IPS-20b (cell line): Measurements from ENCODE around the gene NRXN2.

Experiments
- H3K27ac ChIP-seq: one replicate; pipeline ENCODE4 v1.5.1; 2013; ENCODE audit warnings: low read length
- H3K27me3 ChIP-seq: 2 replicates; pipeline ENCODE4 v1.6.1; 2013; ENCODE audit warnings: mild to moderate bottlenecking, low read length, inconsistent platforms; ENCODE audit not compliant: insufficient read depth
- H3K36me3 ChIP-seq: 2 replicates; pipeline ENCODE4 v1.6.1; 2013; ENCODE audit warnings: low read depth, mild to moderate bottlenecking, inconsistent platforms, low read length, moderate library complexity; ENCODE audit not compliant: insufficient read depth
- H3K4me1 ChIP-seq: 2 replicates; pipeline ENCODE4 v1.6.1; 2013; ENCODE audit warnings: mild to moderate bottlenecking, control low read depth, inconsistent platforms, low read length, moderate library complexity; ENCODE audit not compliant: insufficient read depth
- H3K4me3 ChIP-seq: 2 replicates; pipeline ENCODE4 v1.5.1; 2013; ENCODE audit warnings: mild to moderate bottlenecking, low read length, inconsistent platforms
- H3K9ac ChIP-seq: 2 replicates; pipeline ENCODE4 v1.6.1; 2013; ENCODE audit warnings: low read depth, mild to moderate bottlenecking, inconsistent platforms, low read length, moderate library complexity
- H3K9me3 ChIP-seq: 2 replicates; pipeline ENCODE4 v1.6.1; 2013; ENCODE audit warnings: mild to moderate bottlenecking, low read depth, low read length, inconsistent platforms; ENCODE audit not compliant: insufficient read depth

Gene NRXN2

GRCh38 chr11:64593156-64594105 lies 129.6 kb downstream of the NRXN2 start:
- no peak overlapping the region for H3K4me3 ChIP-seq

GRCh38 chr11:64592656-64593055 lies 130.3 kb downstream of the NRXN2 start:
- Histone ChIP-seq H3K9me3 (peaks cover 22% of the 10 kb centered on the region), H3K36me3 (no peaks in the 10 kb centered on the region), H3K27me3 (no peaks in the 10 kb centered on the region), H3K27ac (no peak overlapping the region), H3K4me3 (no peak overlapping the region), H3K4me1 (no peaks in the 10 kb centered on the region), H3K9ac (no peak overlapping the region)

More at GRCh38 chr11:64593156-64594105, 129.6 kb downstream of the NRXN2 start:
- H3K27ac ChIP-seq: no peak overlapping the region
- H3K9ac ChIP-seq: no peak overlapping the region
- no peaks in the 10 kb centered on the region for H3K36me3 ChIP-seq
- peaks cover 22% of the 10 kb centered on the region for H3K9me3 ChIP-seq
- no peaks in the 10 kb centered on the region for H3K27me3 ChIP-seq
- no peaks in the 10 kb centered on the region for H3K4me1 ChIP-seq

- Histone ChIP-seq H3K4me1 (no peaks in the 10 kb centered on the region), H3K27ac (no peak overlapping the region), H3K27me3 (no peaks in the 10 kb centered on the region), H3K4me3 (no peak overlapping the region), H3K9ac (no peak overlapping the region), H3K9me3 (peaks cover 22% of the 10 kb centered on the region), H3K36me3 (no peaks in the 10 kb centered on the region)
These were observed 130.8 kb downstream of the NRXN2 start for GRCh38 chr11:64592234-64592615.

- peaks cover 22% of the 10 kb centered on the region for H3K9me3 ChIP-seq
- no peaks in the 10 kb centered on the region for H3K36me3 ChIP-seq
- H3K4me1 ChIP-seq: no peaks in the 10 kb centered on the region
- no peak overlapping the region for H3K27ac ChIP-seq
- H3K27me3 ChIP-seq: no peaks in the 10 kb centered on the region; the same call in 1 of the 2 replicates
- no peak overlapping the region for H3K4me3 ChIP-seq
- H3K9ac ChIP-seq: no peak overlapping the region
These were observed 131.5 kb downstream of the NRXN2 start for GRCh38 chr11:64591257-64592233.

DNA sequence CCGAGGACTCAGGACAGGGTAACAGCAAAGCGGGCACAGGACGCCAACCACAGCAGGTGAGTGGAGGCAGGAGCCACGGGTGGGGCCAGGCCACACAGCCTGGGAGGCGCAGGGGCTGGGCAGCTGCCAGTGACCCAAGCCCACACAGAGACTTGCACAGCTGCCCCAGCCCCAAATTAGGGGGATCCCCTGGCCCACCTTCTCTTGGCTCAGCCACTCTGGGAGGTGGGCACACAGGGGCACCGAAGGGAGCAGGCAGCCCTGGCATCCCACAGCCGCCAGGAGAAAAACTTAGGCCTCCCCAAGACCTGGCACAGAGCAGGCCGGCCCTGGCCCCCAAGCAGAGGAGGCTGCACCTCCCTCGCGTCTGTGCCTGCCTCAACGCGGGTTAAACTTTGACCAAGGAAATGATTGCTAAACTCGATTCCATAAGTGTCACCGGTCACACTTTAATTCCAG lies 132.2 kb downstream of the NRXN2 start, which contains the start of gene SLC22A12:
TSS of gene SLC22A12 (plus strand) at position 458 of the 459 bp plus-strand sequence. CDS start 337 bp downstream, outside the sequence.
- Histone ChIP-seq H3K4me1 (no peaks in the 10 kb centered on the region), H3K9ac (no peak within 1 kb of the TSS), H3K4me3 (no peak within 1 kb of the TSS), H3K9me3 (peaks cover 17% of the 10 kb centered on the region), H3K36me3 (no peaks in the 10 kb centered on the region), H3K27me3 (no peaks in the 10 kb centered on the region; the same call in 1 of the 2 replicates), H3K27ac (no peak within 1 kb of the TSS)

DNA sequence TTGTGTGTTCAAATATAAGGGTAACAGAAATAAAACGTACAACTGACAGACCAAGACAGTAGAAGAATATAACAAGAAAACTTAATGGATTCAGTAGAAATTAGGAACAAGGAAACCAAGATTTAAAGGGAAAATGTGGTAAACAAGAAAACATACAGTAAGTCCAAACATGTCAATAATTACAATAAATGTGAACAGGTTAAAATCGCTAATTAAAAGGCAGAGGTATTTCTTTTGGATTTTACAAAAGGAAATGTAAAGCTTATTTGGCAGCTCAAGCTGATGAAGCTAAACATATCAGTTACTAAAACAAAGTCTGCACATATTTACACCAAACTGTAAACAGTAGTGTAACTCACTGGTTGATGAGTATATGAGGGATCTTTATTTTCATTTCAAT lies 134.3 kb downstream of the NRXN2 start:
- no peaks in the 10 kb centered on the region; the same call in 1 of the 2 replicates for H3K27me3 ChIP-seq
- no peak overlapping the region for H3K27ac ChIP-seq

DNA sequence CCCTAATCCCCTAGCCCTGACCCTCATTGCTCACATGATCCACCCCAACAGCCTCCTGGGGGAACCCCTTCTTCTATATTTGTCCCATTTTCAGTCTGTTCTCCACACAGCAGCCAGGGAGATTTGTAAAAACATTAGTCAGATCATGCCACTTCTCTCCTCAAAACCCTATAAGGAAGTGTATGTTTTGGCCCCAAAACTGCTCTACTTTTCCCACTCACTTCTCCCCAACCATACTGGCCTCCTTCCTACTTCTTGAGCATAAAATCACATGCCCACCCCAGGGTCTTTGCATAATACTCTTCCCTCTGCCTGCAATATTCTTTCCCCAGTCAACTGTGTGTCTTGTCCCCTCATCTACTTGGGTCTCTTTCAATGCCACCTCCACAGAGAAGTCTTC lies 136.6 kb downstream of the NRXN2 start:
- H3K27ac ChIP-seq: no peak overlapping the region
- no peaks in the 10 kb centered on the region; the same call in 1 of the 2 replicates for H3K27me3 ChIP-seq
- H3K36me3 ChIP-seq: no peaks in the 10 kb centered on the region
- no peak overlapping the region for H3K9ac ChIP-seq
- no peaks in the 10 kb centered on the region for H3K4me1 ChIP-seq
- H3K4me3 ChIP-seq: no peak overlapping the region
- peaks cover 11% of the 10 kb centered on the region; the same call in 1 of the 2 replicates for H3K9me3 ChIP-seq

More for the DNA sequence above, 134.3 kb downstream of the NRXN2 start:
- H3K36me3 ChIP-seq: no peaks in the 10 kb centered on the region
- H3K9me3 ChIP-seq: peaks cover 11% of the 10 kb centered on the region; the same call in 1 of the 2 replicates
- no peak overlapping the region for H3K4me3 ChIP-seq
- no peak overlapping the region for H3K9ac ChIP-seq
- H3K4me1 ChIP-seq: no peaks in the 10 kb centered on the region

DNA sequence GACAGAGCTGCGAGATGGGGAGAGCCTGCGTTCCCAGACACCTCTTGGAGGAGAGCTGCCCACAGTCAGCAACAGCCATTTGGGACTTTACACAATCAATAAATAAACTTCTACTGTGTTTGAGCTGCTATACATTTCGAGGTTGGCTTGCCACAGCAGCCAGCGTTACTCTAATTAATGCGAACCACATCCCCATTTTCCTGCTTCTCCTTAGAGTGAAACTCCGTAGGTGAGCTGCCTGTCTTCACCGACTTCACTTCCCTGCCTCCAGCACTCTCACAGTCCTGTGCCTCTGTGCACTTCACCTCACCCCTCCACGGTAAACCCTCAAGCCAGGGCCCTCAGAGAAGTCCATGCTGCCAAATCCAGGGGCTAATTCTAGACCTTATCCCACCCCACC lies 137.8 kb downstream of the NRXN2 start:
- Histone ChIP-seq H3K9me3 (peaks cover 11% of the 10 kb centered on the region; the same call in 1 of the 2 replicates), H3K27ac (no peak overlapping the region), H3K4me3 (no peak overlapping the region), H3K9ac (no peak overlapping the region), H3K4me1 (no peaks in the 10 kb centered on the region), H3K36me3 (no peaks in the 10 kb centered on the region), H3K27me3 (no peaks in the 10 kb centered on the region; the same call in 1 of the 2 replicates)

GRCh38 chr11:64583296-64584262 lies 139.4 kb downstream of the NRXN2 start:
- no peak overlapping the region for H3K9ac ChIP-seq

DNA sequence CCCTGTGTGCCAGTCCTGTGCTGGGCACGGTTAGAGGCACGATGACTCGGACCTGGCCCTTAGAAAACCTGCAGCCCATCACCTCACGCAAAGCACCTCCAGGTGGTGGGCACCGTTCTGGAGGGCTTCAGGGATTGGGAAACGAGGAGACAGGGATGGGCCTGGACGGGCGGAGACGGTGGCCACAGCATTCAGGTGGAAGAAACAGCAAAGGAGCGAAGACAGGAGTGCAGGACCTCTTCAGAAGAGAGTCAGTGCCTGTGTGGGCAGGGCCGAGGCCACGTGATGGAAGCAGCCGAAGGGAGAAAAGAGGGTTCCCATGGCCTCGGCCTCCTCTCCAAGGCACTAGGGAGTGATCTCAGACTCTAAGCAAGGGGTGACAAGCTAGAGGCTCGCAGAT lies 140.1 kb downstream of the NRXN2 start:
- H3K4me3 ChIP-seq: no peak overlapping the region
- H3K9ac ChIP-seq: no peak overlapping the region
- H3K4me1 ChIP-seq: no peaks in the 10 kb centered on the region
- no peaks in the 10 kb centered on the region for H3K9me3 ChIP-seq
- no peaks in the 10 kb centered on the region; the same call in 1 of the 2 replicates for H3K27me3 ChIP-seq
- H3K36me3 ChIP-seq: no peaks in the 10 kb centered on the region
- no peak overlapping the region for H3K27ac ChIP-seq

More at GRCh38 chr11:64583296-64584262, 139.4 kb downstream of the NRXN2 start:
- Histone ChIP-seq H3K9me3 (peaks cover 2% of the 10 kb centered on the region; the same call in 1 of the 2 replicates), H3K27me3 (no peaks in the 10 kb centered on the region; the same call in 1 of the 2 replicates), H3K4me3 (no peak overlapping the region), H3K4me1 (no peaks in the 10 kb centered on the region), H3K36me3 (no peaks in the 10 kb centered on the region), H3K27ac (no peak overlapping the region)
